Right hindlimb (tissue), 1 donor: Measurements from ENCODE around the gene EVC.
A peak's percentile ranks its signal among the peaks of the same experiment; 100 is the strongest.
"Not testable (repeated sequence)": the region's sequence is repeated elsewhere in the genome, so short reads cannot be mapped to it uniquely, and the experiment has no call there.

Experiments
- DNase-seq: peaks from one replicate; pipeline ENCODE4 v3.0.0-alpha.2; 2018

Gene EVC

GRCh38 chr4:5709207-5709575 is 1.8 kb upstream of the EVC start:
- DNase-seq, result peak; percentile 49

DNA sequence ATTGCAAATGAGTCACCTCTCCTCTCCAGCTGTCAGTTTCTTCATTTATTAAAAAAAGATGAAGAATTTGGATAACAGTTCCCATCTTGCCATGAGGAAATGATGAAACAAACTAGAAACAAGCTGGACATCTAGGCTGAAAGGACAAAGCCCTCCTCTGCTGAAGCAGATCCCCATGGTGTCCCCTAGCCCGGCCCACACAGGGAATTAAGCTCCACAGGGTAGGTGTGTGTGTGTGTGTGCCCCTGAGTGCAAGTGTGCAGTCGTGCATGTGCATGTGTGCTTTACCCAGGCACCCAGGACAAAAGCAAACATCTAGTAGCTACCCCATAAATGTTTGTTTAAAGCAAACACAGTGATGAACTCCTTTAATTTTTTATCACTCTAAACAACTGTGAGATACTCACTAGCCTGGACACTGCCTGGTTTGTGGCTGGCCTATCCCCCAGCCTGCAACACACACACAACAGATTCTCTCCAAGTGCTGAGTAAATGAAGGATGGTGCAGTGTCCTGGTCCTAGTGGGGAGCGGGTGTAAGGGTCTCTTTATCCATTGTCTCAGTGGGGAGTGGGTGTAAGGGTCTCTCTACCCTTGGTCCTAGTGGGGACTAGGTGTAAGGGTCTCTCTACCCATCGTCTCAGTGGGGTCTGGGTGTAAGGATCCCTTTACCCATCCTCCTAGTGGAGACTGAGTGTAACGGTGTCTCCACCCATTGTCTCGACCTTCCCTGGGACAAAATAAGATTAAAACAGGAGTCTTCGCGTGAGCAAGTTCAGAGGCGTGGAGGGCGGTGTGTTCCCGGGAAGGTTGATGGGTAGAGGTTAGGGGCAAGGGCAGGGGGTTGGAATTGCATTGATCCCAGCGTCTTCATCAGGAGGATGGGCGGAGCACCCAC is 688 bp upstream of the EVC start:
- DNase-seq, result no peak

GRCh38 chr4:5711479-5712184 is 631 bp downstream of the EVC start:
- DNase-seq, result peak; percentile 54

GRCh38 chr4:5712517-5712916 is 1.5 kb downstream of the EVC start:
- DNase-seq, result no peak

- no peak for DNase-seq
Measured at GRCh38 chr4:5712931-5713330, 1.9 kb downstream of the EVC start.

DNA sequence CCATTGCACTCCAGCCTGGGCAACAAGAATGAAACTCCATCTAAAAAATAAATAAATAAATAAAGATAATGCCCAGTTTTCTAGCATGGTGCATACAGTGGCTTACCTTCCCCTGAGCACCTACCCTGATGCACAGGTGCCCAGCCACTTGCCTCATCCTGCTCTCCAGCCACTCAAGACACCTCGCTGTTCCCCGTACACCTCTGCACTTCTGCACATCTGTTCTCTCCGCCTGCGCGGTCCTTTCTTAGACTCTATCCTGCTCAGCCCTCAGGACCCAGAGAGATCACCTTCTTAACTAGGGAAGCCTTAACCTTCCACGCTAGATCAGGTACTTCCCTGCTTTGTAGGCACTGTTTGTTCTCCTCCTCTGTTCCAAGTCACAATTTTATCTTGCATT is 2.9 kb downstream of the EVC start:
- DNase-seq, result no peak

DNA sequence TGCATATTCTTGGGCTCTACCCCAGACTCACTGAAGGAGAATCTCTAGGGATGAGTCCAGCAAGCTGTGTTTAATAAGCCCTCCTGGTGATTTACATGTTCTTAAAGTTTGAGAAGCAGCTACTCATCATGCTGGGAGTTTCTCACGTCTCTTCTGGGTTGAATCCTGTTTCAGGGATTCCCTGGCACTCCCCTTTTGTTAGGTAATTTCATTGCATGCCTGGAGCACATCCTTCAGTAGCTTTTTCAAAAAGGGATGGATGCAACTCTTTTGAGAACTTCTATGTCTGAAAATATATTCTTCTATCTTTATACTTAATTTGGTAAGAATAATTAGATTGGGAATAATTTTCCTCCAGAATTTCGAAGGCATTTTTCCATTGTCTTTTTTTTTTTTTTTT is 4.4 kb downstream of the EVC start:
- DNase-seq, result no peak

- DNase-seq, result no peak
Measured at GRCh38 chr4:5716391-5716790, 5.4 kb downstream of the EVC start.

DNA sequence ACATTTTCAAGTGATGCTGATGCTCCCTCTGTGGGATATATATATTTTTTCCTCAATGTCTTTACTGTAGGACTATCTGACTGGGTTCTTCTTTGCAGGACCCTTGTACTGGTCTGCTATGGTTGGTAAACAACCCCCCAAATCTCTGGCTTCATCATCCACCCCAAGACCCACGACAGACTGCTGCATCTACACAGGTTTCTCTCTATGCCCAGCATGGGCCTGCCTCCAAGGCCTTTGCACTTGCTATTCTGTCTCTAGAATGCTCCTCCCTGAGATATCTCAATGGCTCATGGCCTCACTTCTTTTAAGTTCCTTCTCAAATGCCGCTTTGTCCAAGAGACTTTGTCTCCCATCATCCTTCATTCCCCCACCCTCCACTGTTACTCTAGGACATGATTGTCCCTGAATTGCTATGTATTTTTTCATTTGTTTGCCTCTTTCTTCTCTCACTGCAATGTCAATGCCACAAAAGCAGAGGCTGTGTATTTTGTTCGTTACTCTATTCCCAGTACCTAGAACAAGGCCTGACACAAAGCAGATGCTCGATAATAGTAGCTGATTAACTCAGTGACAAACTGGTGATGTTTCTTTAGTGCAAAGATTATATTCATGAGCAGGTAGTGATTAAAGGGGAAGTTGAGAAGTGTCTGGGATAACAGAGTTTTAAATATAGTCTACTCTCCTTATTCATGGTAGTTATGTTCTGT is 6.6 kb downstream of the EVC start:
- no peak for DNase-seq

- DNase-seq, result no peak
Measured at GRCh38 chr4:5718411-5718810, 7.4 kb downstream of the EVC start.

GRCh38 chr4:5719350-5720055 is 8.5 kb downstream of the EVC start:
- DNase-seq, result no peak

DNA sequence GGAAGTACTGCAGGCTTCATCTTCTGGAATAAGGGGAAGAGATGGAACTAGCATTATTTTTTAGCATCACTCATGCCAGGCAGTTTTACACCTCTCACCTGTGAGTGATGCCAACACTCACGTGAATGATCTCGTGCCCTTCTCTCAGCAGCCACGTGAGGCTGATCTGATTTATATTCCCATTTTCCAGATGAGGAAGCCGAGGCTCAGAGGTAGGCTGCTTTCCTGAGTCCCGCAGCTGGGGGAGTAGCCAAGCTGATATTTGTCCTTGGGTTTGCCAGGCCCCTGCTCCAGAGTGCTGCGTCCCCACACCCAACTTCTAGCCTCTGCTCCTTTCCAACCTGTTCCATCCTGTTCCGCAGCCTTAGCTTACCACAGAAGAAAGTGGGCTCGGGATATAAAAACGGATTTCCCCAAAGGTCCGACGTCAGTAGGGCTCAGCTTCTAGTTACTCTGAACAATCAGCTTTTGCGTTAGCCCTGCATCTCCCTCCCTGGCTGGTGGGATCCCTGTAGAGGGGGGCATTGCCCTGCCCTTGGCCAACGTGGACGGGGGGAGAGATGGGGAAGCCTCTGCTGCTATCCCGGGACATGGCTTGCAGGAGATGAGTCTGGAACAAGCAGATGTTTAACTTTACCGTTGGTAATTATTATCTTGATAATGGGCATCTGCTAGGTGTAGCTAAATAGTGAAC is 9.3 kb downstream of the EVC start:
- DNase-seq, result no peak

DNA sequence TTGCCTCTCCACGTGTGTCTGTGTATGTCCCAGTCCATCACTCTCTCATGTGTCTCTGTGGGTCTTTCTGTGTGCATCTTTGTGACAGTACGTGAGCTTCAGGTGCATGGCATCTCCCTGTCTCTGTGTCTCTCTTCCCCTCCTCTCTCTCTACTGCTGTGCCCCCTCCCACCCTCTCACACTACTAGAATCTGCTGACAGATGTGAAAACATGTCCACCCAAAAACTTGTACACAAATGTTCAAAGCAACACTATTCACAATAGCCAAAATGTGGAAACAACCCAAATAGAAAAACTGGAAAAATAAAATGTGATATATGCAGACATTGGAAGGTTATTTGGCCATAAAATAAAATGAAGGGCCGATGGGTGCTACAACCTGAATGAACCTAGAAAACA is 10.0 kb downstream of the EVC start:
- DNase-seq, result no peak

GRCh38 chr4:5721923-5722322 is 10.9 kb downstream of the EVC start:
- no peak for DNase-seq

DNA sequence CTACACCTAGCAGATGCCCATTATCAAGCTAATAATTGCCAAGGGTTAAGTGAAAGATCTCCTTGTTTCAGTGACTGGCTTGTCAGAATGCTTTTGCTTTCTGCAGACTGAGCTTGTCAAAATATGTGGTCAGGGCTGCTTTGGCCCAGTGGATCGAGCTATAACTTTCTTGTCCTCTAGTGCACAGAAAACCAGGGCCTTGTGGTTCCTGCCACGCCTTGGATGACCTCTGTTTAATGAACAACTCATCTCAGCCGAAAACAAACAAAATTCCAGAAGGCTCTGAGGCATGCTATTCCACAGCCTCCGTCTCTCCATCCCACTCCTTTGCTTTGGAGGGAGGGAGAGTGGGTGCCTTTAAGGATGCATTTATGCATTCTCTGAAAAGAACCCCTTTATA is 11.3 kb downstream of the EVC start:
- DNase-seq, result no peak

GRCh38 chr4:5724377-5724776 is 13.4 kb downstream of the EVC start:
- DNase-seq, result no peak

DNA sequence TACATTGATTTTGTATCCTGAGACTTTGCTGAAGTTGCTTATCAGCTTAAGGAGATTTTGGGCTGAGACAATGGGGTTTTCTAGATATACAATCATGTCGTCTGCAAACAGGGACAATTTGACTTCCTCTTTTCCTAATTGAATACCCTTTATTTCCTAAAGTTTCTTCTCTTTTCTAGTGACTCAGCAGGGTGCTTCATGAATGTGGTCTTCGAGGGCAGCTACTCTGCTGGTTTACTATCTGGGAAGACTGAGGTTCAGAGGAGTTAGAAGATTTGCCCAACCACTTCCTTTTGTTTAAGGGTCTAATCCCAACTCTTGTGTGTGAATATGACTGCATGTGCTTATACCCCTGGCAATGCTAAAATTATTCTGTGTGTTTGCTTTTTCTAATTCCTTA is 17.4 kb downstream of the EVC start:
- DNase-seq, result not testable (repeated sequence)

GRCh38 chr4:5730436-5730835 is 19.4 kb downstream of the EVC start:
- no peak for DNase-seq

GRCh38 chr4:5730993-5731990 is 20.3 kb downstream of the EVC start:
- DNase-seq, result no peak

- no peak for DNase-seq
Measured at GRCh38 chr4:5732158-5732557, 21.2 kb downstream of the EVC start.

DNA sequence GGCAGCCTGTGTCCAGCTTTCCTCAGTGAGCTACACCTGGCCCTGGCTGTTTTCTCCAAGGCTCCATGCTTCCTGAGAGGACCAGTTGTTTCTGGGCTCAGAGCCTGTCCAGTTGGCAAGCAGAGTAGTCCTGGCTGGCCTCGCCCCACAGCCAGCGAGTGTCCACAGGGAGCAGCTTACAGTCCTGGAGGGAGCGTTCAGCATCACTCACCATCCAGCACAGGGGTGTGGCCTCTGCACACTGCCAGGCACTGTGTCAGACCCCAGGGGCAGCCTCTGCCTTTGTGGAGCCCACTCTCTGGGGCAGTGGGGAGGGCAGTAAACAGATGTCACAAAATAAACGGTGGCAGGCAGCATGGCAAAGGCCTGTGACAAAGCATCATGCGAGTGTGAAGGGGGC is 23.9 kb downstream of the EVC start:
- DNase-seq, result no peak
